Smooth muscle cell (in vitro differentiated cells): Measurements from ENCODE around the gene LATS2. TPM values are rescaled to one million over a fixed set of nuclear protein-coding genes. Genes with fewer than 3 reads are reported as not detected.

Experiments used
- DNase-seq: peaks from one replicate; lab custom pipeline; 2025; ENCODE audit not compliant: unreplicated experiment; lab: John Stamatoyannopoulos, UW
- H2AFZ ChIP-seq: fragments of 200-600 bp; sonication (generic); 2 replicates; pipeline ENCODE4 v1.6.0; 2016; ENCODE audit warnings: antibody characterized with exemption, low read depth, mild to moderate bottlenecking
- H3F3A ChIP-seq: fragments of 200-600 bp; sonication (generic); 2 replicates; pipeline ENCODE4 v1.6.0; 2017; ENCODE audit warnings: antibody characterized with exemption, low read depth
- H3K27ac ChIP-seq: fragments of 200-600 bp; sonication (generic); 2 replicates; pipeline ENCODE4 v1.5.1; 2016; ENCODE audit warnings: low read depth, mild to moderate bottlenecking
- H3K27me3 ChIP-seq: fragments of 200-600 bp; sonication (generic); 2 replicates; pipeline ENCODE4 v1.6.1; 2016; ENCODE audit warnings: low read depth, mild to moderate bottlenecking
- H3K36me3 ChIP-seq: fragments of 200-600 bp; sonication (generic); 2 replicates; pipeline ENCODE4 v1.5.1; 2016; ENCODE audit warnings: low read depth
- H3K4me1 ChIP-seq: fragments of 200-600 bp; sonication (generic); 2 replicates; pipeline ENCODE4 v1.5.1; 2016; ENCODE audit warnings: low read depth
- H3K4me2 ChIP-seq: fragments of 200-600 bp; sonication (generic); 2 replicates; pipeline ENCODE4 v1.6.0; 2016; ENCODE audit warnings: mild to moderate bottlenecking
- H3K4me3 ChIP-seq: fragments of 200-600 bp; sonication (generic); 2 replicates; pipeline ENCODE4 v1.5.1; 2016; ENCODE audit warnings: mild to moderate bottlenecking
- H3K79me2 ChIP-seq: fragments of 200-600 bp; sonication (generic); 2 replicates; pipeline ENCODE4 v1.6.0; 2016; ENCODE audit warnings: low read depth, mild to moderate bottlenecking
- H3K9ac ChIP-seq: fragments of 200-600 bp; sonication (generic); 2 replicates; pipeline ENCODE4 v1.6.0; 2016; ENCODE audit warnings: low read depth
- H3K9me3 ChIP-seq: fragments of 200-600 bp; sonication (generic); replicated peaks from 2 replicates; pipeline ENCODE4 v1.5.1; 2016; ENCODE audit warnings: low read depth
- H4K20me1 ChIP-seq: fragments of 200-600 bp; sonication (generic); 2 replicates; pipeline ENCODE4 v1.6.0; 2016; ENCODE audit warnings: low read depth
- CTCF ChIP-seq: fragments of 200-600 bp; sonication (generic); IDR thresholded peaks from 2 replicates; pipeline ENCODE4 v1.5.1; 2017; ENCODE audit warnings: borderline replicate concordance, mild to moderate bottlenecking, antibody characterized with exemption; ENCODE audit not compliant: insufficient read depth, poor library complexity, severe bottlenecking
- WGBS: methylation state at CpG from one replicate; pipeline ENCODE4 v1.1.7; 2016; ENCODE audit warnings: low lambda C conversion rate; 5-methylcytosine and 5-hydroxymethylcytosine counted together
- polyA plus RNA-seq: library from polyadenylated mRNA; unstranded; fragments of >200 nt; fragmentation: Nextera tagmentation; extraction: Ambion mirVana; gene quantifications from 2 replicates; pipeline ENCODE4 v1.2.1, GENCODE V29; 2016
- total RNA-seq: library from RNA; depleted of rRNA; stranded (reverse); fragments of >200 nt; gene quantifications from 2 replicates; pipeline ENCODE4 v1.2.3, GENCODE V29; 2014

LATS2 gene
- 20.8 and 26.4 TPM in 2 replicates for total RNA-seq
- 6.9 and 8.9 TPM in 2 replicates for polyA plus RNA-seq

- Histone ChIP-seq H3K4me3 (peak within 1 kb of the TSS; percentile 97), H3K9me3 (no peaks in the 10 kb centered on the region), H3F3A (no peaks in the 10 kb centered on the region), H3K4me2 (peak within 1 kb of the TSS; percentile 90), H3K79me2 (peaks cover 49% of the 10 kb centered on the region), H3K36me3 (no peaks in the 10 kb centered on the region), H4K20me1 (peaks cover 43% of the 10 kb centered on the region), H3K9ac (peak within 1 kb of the TSS; percentile 100), H3K4me1 (peaks cover 16% of the 10 kb centered on the region), H3K27me3 (no peaks in the 10 kb centered on the region), H3K27ac (peak within 1 kb of the TSS; percentile 99), H2AFZ (peak within 1 kb of the TSS; percentile 56)
- no peak for TF ChIP-seq CTCF
- DNase-seq, result peak; percentile 75
- WGBS, result under 1% methylated on average over 63 of the region's 96 CpGs
Measured at GRCh38 chr13:21061029-21061763, at the start of gene LATS2. TSS of gene LATS2 (minus strand) at chr13:21061586. CDS start at chr13:21046026, 15,560 bp downstream.

- H3K4me2 ChIP-seq, result no peak overlapping the region
- peaks cover 5% of the 10 kb centered on the region for H3K4me1 ChIP-seq
- H3K79me2 ChIP-seq, result no peaks in the 10 kb centered on the region
- H3K27me3 ChIP-seq, result no peaks in the 10 kb centered on the region
- H2AFZ ChIP-seq, result no peak overlapping the region
- H3F3A ChIP-seq, result no peaks in the 10 kb centered on the region
- no peak overlapping the region for H3K4me3 ChIP-seq
- no peak for DNase-seq
- no peak overlapping the region for H3K27ac ChIP-seq
- no peak overlapping the region for H3K9ac ChIP-seq
- no peaks in the 10 kb centered on the region for H4K20me1 ChIP-seq
- H3K9me3 ChIP-seq, result no peaks in the 10 kb centered on the region
- 93% methylated on average over 7 of the region's 7 CpGs for WGBS
- no peaks in the 10 kb centered on the region for H3K36me3 ChIP-seq
- no peak for TF ChIP-seq CTCF
Measured at GRCh38 chr13:21109168-21109567, 47.8 kb upstream of the LATS2 start.

GRCh38 chr13:21106089-21106488, 44.7 kb upstream of the LATS2 start:
- H3K9ac ChIP-seq, result no peak overlapping the region
- no peak for DNase-seq
- H3K27ac ChIP-seq, result peak overlapping the region; percentile 59

More at GRCh38 chr13:21106089-21106488, 44.7 kb upstream of the LATS2 start:
- Histone ChIP-seq H3K79me2 (no peaks in the 10 kb centered on the region), H3F3A (no peaks in the 10 kb centered on the region), H3K4me2 (peak overlapping the region; percentile 4), H4K20me1 (no peaks in the 10 kb centered on the region), H3K4me1 (peaks cover 5% of the 10 kb centered on the region), H3K9me3 (no peaks in the 10 kb centered on the region), H3K4me3 (no peak overlapping the region), H3K36me3 (no peaks in the 10 kb centered on the region), H3K27me3 (no peaks in the 10 kb centered on the region), H2AFZ (peak overlapping the region; percentile 69)
- WGBS, result 67% methylated on average over 4 of the region's 4 CpGs
- no peak for TF ChIP-seq CTCF
